ENCODE measurements around the gene C9.
"Not testable (repeated sequence)": the region's sequence is repeated elsewhere in the genome, so short reads cannot be mapped to it uniquely, and the experiment has no call there.

C9 gene

DNA sequence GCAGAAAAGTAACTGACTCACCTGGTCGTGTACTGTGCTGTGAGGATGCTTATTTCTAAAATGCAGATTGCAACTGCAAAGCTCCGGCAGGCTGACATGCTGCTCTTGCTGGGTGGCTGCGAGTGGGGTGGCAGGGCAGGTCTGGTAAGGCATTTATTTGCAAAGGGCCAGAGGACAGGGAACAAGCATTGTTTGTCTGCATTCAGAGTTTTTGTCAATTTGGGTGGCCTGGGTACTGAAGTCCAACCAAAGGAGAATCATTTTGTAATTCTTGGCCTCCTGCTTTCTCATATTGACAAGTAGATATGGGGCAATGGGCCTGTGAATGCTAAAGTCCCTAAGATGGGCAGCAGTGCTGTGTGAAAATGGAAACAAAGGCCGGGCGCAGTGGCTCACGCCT lies at the start of gene C9:
Gene C9 (minus strand): TSS at position 129 of the 400 bp plus-strand sequence. CDS start 31 bp downstream, at position 98.
- no peak for DNase-seq (ENCODE audit: low read depth, low spot score)

DNA sequence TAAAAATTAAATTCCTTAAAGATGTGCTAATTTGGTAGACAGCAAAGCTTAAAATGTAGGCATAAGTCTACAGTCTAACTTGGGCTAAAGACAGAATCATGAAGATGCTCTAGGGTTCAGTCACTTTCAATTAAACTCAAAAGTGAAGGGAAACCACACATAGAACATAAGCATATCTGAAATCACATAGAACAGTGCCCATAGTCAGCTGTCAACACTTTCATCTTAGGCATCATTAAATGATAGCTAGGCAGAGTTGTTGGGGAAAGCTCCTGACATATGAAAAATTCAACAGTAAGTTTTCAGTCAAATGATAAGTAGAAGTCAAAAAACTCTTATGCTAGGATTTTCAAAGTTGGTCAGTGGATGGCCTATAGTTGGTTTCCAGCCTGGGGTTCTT lies 49.5 kb upstream of the C9 start:
- no peak for DNase-seq (ENCODE audit: low read depth, low spot score)

DNA sequence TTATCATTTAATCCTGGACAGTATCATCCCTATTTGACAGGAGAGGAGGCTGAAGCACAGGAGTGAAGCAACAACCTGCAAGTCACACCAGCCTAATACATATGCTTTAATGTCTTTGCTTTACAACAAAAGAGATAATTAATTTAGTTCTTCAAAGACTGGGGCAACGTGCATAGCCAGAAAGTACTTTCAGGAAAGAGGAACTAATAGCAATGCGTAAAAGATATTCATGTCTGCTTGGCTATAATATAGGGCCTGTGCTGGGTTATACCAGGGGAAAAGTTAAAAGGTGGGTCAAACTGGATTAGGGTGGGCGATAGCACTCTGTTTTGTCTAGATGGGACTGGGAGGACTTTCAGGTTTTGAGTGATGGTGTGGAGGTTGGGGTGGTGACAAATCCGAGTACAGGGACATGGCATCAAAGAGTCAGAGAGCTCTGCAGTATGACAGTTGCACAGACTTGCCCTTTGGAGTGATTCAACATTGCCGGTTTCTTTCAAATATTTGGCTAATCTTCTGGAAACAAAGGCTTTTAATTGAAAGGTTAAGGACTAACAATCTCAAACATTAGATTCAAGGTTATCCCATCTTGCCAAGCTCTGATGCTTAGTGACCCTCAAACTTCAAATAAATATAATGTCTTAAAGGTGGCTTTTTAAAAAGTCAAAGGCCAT lies 48.6 kb upstream of the C9 start:
- DNase-seq (ENCODE audit: low read depth, low spot score) = no peak

DNA sequence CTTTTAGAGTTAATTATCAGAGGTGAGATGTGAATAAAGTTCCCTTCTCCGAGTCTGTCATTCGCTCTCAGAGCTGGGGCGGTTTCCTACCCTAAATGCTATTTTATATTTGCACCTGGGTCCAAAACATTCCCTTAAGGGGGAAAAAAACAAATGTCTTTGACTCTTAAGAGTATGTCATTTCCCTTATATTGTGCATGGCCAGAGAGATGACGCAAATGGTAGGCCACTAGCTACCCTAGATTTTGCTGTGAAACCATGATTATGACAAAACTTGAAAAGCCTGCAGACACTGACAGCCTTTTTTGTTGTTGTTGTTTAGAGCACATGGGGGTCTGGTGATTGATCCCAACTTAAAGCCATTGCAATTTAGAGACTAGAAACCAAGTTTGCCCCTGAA lies 47.7 kb upstream of the C9 start:
- no peak for DNase-seq (ENCODE audit: low read depth, low spot score)

DNA sequence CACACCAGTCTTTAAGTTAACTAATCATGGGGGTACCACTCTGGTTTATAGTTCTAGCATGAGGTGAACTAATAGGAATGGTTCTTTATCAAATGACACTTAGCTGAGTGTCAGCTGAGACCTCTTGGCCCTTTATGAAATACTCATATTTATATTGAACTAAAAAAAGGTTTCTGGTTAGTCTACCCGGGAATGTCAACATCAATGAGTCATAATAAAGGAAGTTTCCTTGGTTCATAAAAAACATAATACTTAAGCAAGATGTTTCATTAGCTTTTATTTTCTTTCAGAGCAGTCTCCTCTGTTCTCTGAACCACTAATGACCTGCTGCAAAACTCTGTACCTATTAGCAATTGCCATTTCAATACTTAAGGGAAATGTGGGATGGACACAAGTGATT lies 46.8 kb upstream of the C9 start:
- no peak for DNase-seq (ENCODE audit: low read depth, low spot score)

DNA sequence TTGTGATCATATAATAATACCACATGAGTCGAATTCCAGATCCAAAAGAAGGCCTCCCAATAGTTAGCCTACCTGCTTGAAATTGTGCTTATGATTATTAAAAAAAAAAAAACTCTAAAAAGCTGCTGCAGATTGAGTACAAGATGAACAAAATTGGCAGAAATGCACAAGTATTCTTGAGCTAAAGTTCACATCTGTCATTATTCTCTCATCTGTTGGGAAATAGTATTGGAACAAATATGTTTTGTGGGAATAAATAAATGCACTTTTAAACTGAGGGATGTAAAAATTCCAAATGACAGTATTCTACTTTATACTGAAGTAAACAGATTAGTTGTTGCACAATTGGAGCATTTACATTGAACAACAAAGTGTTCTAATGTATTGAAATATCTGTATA lies 44.7 kb upstream of the C9 start:
- no peak for DNase-seq (ENCODE audit: low read depth, low spot score)

DNA sequence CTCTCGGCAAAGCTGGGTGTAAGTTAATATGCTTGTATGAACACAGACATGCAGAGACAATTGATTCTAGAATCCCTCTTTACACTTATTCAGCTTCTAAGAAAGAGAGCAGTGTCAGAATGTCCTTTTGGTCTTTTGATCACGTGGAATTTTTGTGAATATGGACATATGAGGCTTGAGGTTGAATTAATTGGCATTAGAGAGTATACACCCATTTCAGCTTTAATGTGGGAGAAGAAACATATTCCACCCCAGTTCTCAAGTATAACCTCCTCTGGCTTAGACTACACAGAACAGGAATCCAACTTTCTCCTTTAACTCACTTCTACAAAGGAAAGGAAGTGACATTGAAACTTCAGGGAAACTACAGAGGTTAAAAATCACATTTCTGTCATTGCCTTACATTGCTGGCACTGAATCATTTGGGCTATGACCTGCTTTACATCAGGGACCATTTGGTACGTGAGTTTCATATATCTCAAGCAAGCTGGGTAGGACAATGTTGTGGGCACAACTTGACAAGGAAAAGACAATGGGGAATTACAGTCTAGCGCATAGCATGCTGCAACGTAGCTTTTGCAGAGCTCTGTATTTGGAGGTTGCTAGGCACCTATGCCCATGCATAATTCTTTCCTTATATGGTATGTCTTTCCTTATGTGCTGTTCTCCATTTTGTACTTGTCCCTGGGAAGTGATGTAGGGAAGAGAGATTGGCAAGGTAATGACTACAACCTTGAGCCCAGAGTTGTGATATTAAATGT lies 41.0 kb upstream of the C9 start:
- no peak for DNase-seq (ENCODE audit: low read depth, low spot score)

DNA sequence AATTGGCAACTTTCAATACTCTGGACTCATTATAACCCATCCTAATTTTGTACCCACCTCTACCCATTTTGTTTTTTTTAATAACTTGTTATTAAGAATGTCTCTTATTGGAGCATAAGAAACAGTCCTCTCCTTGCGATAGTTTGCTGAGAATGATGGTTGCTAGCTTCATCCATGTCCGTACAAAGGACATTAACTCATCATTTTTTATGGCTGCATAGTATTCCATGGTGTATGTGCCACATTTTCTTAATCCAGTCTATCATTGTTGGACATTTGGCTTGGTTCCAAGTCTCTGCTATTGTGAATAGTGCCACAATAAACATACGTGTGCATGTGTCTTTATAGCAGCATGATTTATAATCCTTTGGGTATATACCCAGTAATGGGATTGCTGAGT lies 39.5 kb upstream of the C9 start:
- not testable (repeated sequence) for DNase-seq (ENCODE audit: low read depth, low spot score)

DNA sequence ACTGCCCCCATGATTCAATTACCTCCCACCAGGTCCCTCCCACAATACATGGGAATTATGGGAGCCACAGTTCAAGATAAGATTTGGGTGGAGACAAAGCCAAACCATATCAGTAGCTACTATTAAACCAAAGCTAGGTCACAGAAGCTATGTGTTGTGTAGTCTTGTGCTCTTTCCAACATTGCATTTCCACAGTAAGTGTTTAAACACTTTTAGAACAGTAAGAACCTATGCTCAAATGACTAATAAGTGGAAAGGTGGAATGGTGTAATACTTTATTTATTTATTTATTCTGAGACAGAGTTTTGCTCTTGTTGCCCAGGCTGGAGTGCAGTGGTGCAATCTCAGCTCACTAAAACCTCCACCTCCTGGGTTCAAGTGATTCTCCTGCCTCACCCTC lies 37.8 kb upstream of the C9 start:
- DNase-seq (ENCODE audit: low read depth, low spot score) = not testable (repeated sequence)

DNA sequence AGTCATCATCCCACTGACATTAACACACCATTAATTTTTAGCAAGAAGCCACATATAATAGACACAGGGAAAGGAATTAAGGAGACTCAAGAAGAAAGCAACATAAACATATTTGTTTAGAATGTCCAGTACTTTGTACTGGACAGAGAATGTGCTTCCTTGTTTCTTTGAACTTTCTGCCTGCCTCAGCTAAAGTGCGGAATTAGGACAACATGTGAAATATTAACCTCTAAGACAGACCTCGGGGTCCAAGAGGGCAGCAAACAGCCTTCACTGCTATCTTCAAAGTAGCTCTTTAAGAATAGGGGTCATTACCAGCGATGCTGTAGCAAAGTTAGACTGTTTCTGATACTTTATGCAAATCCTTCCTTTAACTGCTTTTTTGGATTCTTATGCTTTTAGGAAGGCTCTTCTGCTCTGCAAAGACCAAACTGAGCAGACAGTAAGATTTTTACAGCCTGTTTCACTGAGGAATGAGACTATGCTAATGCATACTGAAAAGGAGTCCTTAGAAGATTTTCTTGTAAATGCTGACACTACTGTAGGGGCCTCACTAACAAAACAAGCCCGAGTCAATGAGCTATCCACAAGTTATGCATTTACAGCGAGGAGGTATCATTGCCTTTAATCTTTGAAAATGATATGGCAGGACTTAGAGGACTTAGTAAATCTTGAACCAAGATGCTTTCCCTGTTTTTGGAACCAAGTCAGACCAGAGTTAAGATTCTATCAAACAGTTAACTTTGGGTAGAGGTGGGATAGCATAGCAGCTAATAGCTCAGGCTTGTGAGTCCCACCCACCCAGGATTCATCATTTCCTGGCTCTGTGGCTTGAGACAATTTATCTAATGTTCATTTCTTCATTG lies 36.7 kb upstream of the C9 start:
- no peak for DNase-seq (ENCODE audit: low read depth, low spot score)

DNA sequence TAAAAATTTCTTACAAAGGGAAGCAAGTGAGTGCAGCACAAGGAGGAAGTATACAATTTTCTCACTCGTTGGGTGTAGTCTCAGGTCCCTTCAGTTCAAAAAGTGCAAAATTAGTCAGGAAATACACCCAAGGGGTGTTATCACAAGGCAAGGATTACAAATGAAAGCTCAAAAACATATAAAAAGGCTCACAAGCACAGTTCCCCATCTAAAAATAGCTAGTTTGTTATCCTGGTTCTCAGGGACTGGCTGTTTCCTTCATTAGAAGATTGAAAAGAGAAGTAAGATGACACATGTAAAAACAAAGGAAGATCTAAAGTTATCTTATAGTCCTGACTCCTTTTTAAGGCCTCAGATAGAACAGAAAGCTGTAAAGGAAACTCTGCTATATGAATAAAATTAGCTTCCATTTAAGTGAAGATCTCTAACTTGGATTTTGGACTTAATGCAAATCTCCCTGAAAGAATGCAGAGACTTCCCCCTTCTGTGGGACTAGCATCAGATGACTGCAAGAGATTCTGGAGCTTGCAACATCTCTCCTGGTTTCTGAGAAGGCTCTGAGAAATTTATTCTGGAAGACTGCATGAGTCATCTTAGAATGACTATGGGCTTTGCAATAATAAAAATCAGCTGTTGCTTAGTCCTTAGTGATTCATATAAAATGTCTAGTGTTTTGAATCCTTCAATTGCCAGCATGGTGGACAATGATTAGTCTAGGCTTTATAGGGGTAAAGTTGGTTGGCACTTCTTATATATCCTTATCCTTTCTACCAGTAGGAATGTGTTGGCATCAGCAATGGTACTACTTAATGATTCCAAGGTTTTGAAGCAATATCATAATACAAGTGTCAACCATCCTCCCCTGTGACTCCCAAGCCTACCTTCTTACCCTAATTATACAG lies 35.1 kb upstream of the C9 start:
- peak; percentile 75 for DNase-seq (ENCODE audit: low read depth, low spot score)

DNA sequence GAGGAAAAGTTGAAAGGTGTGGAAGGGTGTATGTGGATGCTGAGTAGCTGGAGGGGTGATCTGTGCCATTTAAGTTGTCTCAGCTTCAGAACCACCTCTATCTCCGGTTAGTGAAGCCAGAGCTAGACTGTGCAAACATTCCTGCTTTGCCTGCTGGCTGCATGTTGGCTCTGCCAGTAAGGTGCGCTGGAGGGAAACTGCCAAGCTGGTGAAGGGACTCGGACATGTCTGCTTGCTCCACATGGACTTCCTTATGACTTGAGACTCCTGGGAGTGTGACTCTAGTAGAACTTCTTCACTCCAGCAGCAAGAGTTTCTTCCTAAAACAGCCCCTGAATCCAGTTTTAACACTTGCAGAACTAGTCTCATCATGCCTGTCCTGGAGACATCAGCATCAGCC lies 32.5 kb upstream of the C9 start:
- DNase-seq (ENCODE audit: low read depth, low spot score) = no peak

DNA sequence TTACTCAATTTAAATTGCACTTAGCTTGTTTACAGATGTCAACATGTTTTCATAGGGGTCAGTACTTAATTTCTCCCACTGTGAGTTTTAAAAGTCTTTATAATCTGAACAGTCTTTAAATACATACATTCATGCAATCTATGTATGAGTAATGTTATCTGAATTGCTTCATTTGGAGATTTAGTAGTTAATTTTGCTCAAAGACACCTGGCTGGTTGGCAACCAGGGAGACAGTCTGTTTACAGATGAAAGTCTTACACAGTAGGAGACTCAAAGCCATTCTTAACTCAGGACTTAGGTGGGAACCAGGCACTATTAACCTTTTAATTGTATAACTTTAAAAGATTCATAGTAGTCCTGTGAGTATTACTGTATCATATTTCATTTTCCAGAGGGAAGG lies 31.2 kb upstream of the C9 start:
- no peak for DNase-seq (ENCODE audit: low read depth, low spot score)

DNA sequence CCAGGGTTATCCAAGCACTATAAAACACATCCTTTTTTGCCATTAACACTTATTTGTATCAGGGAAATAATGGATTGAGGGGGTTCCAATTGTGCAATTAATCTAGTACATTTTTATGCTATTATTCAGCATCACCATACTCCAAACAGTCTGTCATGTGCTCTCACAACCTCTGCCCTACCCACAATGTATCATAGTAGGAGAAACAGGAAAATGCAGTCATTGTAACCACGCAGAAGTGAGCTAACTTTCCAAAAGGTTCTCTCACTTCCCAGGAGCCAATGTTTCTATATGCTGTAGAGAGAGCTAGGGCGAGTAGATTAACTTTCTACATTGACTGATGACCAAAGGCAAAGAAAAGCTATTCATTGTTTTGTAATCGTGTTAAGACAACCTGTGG lies 30.7 kb upstream of the C9 start:
- DNase-seq (ENCODE audit: low read depth, low spot score) = no peak

DNA sequence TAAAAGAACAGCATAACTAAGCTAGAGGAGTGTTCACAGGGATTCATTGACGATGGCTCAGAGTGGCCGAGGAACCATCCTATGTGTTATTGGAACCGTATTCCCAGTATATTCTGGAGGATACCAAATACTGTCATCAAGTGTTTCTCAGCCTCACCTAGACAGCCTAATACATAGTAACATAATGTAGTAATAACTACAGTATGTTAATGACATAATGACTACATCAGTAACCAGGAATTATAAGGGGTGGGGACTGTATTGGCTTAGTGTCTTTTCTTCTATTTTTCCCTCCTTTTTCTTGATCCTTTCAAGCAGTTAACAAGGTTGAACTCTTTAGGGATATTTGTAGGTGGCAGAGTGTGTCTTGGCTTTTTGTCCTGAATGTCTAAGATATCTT lies 26.6 kb upstream of the C9 start:
- no peak for DNase-seq (ENCODE audit: low read depth, low spot score)

DNA sequence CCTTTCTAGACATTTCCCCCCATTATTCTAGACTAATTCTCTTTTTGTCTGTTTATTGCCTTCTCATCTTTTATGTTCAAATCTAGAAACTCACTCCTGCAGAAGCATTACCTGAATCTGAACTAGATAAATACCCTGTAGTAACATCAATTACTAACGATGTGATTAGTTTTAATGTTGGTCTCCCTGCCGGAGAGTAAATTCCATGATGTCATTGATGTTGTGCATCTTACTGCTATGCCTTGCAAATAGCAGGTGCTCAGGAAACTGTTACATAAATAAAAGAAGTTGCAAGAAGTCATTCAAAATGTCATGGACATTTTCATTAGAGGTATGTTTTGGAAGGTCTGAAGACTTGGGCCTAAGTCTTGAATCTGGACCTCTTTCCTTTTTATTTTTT lies 23.0 kb upstream of the C9 start:
- no peak for DNase-seq (ENCODE audit: low read depth, low spot score)

DNA sequence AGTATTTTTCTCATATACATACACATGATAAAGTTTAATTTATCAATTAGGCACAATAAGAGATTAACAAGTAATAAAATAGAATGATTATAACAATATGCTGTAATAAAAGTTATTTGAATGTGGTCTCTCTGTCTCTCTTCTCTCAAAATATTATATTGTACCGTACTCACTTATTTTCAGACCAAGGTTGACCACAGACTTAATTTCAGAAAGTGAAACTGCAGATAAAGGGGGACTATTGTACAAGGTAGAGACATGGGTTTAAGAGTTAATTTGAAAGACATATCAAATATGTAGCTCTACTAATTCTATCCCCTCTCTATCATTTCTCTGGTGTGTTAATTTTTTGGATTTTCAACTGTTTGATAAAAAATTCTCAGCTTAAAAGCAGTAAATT lies 20.0 kb upstream of the C9 start:
- DNase-seq (ENCODE audit: low read depth, low spot score) = no peak

DNA sequence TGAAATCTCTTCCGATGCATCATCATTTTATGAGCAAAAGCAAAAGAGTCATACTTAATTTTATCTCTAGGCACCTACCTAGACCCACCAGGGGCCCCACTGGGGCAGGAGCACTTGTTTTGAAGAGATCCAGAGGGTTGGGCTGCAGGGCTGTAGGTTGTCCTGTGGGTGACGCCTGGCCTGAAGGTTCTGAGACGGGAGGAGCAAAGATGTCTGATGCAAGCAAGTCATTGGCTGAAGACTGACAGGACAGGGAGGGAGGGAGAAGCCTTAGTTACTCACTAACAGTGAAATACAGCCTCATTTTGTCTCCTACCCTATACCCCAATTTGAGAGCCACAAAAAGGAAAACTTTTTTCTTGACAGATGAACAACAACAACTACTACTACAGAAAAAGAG lies 17.1 kb upstream of the C9 start:
- DNase-seq (ENCODE audit: low read depth, low spot score) = no peak

DNA sequence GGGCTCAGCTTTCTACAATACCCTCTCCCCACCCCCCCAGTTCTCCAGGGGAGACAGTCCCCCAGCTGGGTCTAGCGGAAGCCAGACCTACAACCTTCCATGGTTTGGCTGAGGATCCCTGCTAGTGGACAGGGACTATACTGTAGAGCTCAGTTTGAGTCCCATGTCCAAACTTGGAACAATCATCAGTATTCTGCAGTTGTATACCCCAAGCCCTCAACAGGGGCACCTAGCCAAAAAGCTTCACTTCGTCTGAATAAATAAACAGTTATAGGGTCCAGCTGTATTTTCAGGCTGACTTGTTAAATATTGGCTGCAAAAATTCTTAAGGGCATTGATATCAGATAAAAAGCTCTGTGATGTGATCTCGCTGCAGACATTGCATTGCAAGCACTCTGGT lies 15.4 kb upstream of the C9 start:
- no peak for DNase-seq (ENCODE audit: low read depth, low spot score)

DNA sequence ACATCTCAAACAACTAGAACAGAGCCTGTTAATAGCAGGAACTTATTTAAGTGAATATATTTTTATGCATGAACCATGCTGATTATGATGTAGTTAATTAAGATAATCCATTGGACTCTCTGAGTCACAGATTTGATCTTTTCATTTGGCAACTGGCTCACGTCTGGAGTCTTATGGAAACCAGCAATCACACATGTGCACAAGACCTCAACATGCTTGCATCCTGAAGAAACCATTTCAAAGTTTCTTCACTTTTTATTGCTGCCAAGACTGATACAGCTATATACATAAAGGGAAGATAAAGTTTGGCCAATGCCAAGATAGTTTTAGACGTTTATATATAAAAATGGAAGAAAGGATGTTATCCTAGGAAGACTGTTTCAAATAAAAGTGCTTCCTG lies 13.3 kb upstream of the C9 start:
- no peak for DNase-seq (ENCODE audit: low read depth, low spot score)

DNA sequence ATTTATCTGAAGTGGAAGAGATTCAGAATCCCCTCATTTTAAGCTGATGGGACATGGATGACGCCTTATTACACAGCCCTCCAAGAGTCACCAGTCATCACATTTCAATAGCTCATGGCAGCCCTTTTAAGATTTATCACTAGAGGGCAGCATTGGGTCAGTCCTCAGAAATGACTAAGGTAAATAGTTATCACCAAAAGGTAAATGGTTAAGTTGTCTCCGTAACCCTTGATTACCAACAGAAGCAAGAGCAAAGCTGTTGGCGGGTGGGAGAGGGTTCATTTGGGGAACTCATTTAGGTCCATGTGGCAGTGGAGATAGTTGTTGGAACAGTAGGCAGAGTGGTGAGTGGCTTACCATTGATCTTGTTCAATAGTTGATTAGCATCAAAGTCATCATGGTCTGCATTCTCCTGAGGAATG lies 12.0 kb upstream of the C9 start:
- no peak for DNase-seq (ENCODE audit: low read depth, low spot score)

DNA sequence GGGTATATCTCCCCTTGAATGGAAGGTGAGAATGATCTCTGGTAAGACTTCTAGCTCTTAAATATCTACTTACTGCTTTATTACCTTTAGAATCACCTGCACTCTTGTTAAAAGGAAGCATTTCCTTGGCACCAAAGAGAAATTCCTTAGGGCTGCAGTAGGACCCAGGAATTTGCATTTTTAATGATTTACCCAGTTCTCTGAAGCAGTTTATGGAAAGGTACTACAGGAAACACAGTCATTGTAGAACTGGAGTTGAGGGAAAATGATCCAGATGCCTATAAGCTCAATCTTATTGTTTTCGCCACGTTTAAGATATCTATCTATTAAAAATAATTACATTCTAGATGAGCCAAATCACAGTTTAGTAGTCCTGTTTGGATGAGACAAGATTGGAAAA lies 9.5 kb upstream of the C9 start:
- no peak for DNase-seq (ENCODE audit: low read depth, low spot score)

Data from brain pericyte (primary cell).